Astrocyte (in vitro differentiated cells and primary cell): ENCODE results near the gene RECK.

Experiments
- EZH2 ChIP-seq: IDR thresholded peaks from 2 replicates; pipeline ENCODE4 v1.6.1; 2012; ENCODE audit warnings: mild to moderate bottlenecking, low read length, inconsistent platforms; ENCODE audit not compliant: insufficient read depth
- TF ChIP-seq, protein P1 (sequence below): IDR thresholded peaks from 2 replicates; pipeline ENCODE4 v1.5.1; 2011; ENCODE audit warnings: low read depth, mild to moderate bottlenecking, inconsistent platforms, low read length, moderate library complexity; ENCODE audit not compliant: insufficient read depth

DNA sequence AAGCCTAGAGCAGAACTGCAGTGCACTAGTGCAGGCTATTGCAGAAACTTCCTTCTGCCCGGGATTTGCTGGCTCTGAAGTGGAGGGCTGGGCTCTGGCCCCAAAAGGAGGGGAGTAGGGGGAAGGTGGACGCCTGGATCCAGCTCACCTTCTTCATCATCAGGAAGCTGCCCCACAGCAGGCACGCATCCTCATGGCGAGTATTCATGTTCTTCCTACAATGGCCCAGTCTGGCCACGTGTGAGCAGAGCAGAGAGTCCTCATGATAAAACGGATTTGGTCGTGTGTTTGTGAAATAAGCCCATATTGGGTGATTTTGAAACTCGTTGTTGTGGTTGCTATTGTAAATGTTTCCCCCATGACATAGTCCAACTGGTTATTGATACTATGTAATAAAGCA lies 91.6 kb downstream of the RECK start:
- TF ChIP-seq, protein P1, sequence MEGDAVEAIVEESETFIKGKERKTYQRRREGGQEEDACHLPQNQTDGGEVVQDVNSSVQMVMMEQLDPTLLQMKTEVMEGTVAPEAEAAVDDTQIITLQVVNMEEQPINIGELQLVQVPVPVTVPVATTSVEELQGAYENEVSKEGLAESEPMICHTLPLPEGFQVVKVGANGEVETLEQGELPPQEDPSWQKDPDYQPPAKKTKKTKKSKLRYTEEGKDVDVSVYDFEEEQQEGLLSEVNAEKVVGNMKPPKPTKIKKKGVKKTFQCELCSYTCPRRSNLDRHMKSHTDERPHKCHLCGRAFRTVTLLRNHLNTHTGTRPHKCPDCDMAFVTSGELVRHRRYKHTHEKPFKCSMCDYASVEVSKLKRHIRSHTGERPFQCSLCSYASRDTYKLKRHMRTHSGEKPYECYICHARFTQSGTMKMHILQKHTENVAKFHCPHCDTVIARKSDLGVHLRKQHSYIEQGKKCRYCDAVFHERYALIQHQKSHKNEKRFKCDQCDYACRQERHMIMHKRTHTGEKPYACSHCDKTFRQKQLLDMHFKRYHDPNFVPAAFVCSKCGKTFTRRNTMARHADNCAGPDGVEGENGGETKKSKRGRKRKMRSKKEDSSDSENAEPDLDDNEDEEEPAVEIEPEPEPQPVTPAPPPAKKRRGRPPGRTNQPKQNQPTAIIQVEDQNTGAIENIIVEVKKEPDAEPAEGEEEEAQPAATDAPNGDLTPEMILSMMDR: no peak
- no peak for TF ChIP-seq EZH2
